ENCODE results near the gene GRIK1. TPM values are rescaled to one million over a fixed set of nuclear protein-coding genes. Genes with fewer than 3 reads are reported as not detected.

The GRIK1 gene
- polyA plus RNA-seq, 3 donors = not detected

GRCh38 chr21:29487154-29487553, 452.6 kb downstream of the GRIK1 start:
- Histone ChIP-seq H2AFZ (ENCODE audit: insufficient read depth, low read depth, low read length, poor library complexity, severe bottlenecking) (no peak overlapping the region), H3K9me3 (replicated peaks in 1 of 2; ENCODE audit: control insufficient read depth in 1 of 2, insufficient read depth in 1 of 2, low read length in 2 of 2) (peaks cover 4 to 11% of the 10 kb centered on the region in 2 donors), H3K79me2 (ENCODE audit: insufficient read depth, low read length) (no peaks in the 10 kb centered on the region), H3K27me3 (ENCODE audit: control insufficient read depth in 2 of 2, insufficient read depth in 2 of 2, low read length in 2 of 2) (no peaks in the 10 kb centered on the region), H3K27ac (ENCODE audit: low read depth in 1 of 2, low read length in 2 of 2) (no peak overlapping the region), H3K4me1 (ENCODE audit: control insufficient read depth in 1 of 2, insufficient read depth in 2 of 2, low read length in 2 of 2) (no peaks in the 10 kb centered on the region), H3K4me2 (replicated peaks; ENCODE audit: extremely low read depth, low read length, poor library complexity, severe bottlenecking) (no peak overlapping the region), H3K36me3 (replicated peaks in 1 of 2; ENCODE audit: control insufficient read depth in 1 of 2, insufficient read depth in 2 of 2, low read length in 2 of 2) (no peaks in the 10 kb centered on the region), H4K20me1 (ENCODE audit: insufficient read depth, low read length) (no peaks in the 10 kb centered on the region), H3K4me3 (replicated peaks in 1 of 3; ENCODE audit: low read depth in 2 of 3, low read length in 3 of 3) (no peak overlapping the region), H3K9ac (ENCODE audit: insufficient read depth, low read length, poor library complexity, severe bottlenecking) (no peak overlapping the region)
- no peak overlapping the region for H3K4me3 Mint-ChIP-seq
- no peak for DNase-seq
- peaks cover 0 to 2% (median 0%) of the 10 kb centered on the region in 3 donors for H3K27me3 Mint-ChIP-seq (ENCODE audit: low read depth in 3 of 3)
- intact Hi-C loops (cut with micrococcal nuclease) = no loop called here
- peaks cover 22 to 31% of the 10 kb centered on the region in 2 donors for H3K36me3 Mint-ChIP-seq
- whole genome bisulfite sequencing (ENCODE audit: insufficient coverage) = 100% methylated on average over 3 of the region's 4 CpGs
- H3K27ac Mint-ChIP-seq = no peak overlapping the region
- peaks cover 4% of the 10 kb centered on the region for H3K4me1 Mint-ChIP-seq
- peaks cover 0 to 14% (median 8%) of the 10 kb centered on the region in 7 donors for H3K9me3 Mint-ChIP-seq
- TF ChIP-seq, protein P1, sequence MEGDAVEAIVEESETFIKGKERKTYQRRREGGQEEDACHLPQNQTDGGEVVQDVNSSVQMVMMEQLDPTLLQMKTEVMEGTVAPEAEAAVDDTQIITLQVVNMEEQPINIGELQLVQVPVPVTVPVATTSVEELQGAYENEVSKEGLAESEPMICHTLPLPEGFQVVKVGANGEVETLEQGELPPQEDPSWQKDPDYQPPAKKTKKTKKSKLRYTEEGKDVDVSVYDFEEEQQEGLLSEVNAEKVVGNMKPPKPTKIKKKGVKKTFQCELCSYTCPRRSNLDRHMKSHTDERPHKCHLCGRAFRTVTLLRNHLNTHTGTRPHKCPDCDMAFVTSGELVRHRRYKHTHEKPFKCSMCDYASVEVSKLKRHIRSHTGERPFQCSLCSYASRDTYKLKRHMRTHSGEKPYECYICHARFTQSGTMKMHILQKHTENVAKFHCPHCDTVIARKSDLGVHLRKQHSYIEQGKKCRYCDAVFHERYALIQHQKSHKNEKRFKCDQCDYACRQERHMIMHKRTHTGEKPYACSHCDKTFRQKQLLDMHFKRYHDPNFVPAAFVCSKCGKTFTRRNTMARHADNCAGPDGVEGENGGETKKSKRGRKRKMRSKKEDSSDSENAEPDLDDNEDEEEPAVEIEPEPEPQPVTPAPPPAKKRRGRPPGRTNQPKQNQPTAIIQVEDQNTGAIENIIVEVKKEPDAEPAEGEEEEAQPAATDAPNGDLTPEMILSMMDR (IDR thresholded peaks at IDR 0.05) = no peak

Other genes starting within 250 kb of the GRIK1 start
- not detected for gene CLDN17, start 226.8 kb upstream of the GRIK1 start, polyA plus RNA-seq